Left ventricle myocardium superior (tissue), 1 donor: ENCODE results near the gene RDM1. TPM values are rescaled to one million over a fixed set of nuclear protein-coding genes. Genes with fewer than 3 reads are reported as not detected.

Experiments used
- ATAC-seq: fragments of 200-7000 bp; cut with Tn5 transposase; one replicate; pipeline ENCODE4 v1.9.1; 2020; ENCODE audit warnings: mild to moderate bottlenecking, moderate library complexity
- DNase-seq: peaks from one replicate; pipeline ENCODE4 v3.0.0-alpha.2; 2020
- intact Hi-C: fragments of 100-400 bp; cut with micrococcal nuclease; formaldehyde crosslinking; loops from one replicate; pipeline ENCODE4 v1.11.0; 2022
- long read RNA-seq: library from polyadenylated mRNA; unstranded; transcript quantifications from one replicate; pipeline ENCODE4 v2.0.0, GENCODE V29; 2021
- total RNA-seq: library from RNA; stranded (reverse); fragmentation: NEBNext Ultra II Directional; extraction: Animal tissue kit (Norgen Biotek cat#: 25700); gene quantifications from one replicate; pipeline ENCODE4 v1.2.1, GENCODE V29; 2021
- donor health status: DM: no; HTN: yes; CAD: no; lungs with severe emphysema.

The RDM1 gene, protein sequence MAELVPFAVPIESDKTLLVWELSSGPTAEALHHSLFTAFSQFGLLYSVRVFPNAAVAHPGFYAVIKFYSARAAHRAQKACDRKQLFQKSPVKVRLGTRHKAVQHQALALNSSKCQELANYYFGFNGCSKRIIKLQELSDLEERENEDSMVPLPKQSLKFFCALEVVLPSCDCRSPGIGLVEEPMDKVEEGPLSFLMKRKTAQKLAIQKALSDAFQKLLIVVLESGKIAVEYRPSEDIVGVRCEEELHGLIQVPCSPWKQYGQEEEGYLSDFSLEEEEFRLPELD
- total RNA-seq: not detected
- long read RNA-seq: 0 reads

DNA sequence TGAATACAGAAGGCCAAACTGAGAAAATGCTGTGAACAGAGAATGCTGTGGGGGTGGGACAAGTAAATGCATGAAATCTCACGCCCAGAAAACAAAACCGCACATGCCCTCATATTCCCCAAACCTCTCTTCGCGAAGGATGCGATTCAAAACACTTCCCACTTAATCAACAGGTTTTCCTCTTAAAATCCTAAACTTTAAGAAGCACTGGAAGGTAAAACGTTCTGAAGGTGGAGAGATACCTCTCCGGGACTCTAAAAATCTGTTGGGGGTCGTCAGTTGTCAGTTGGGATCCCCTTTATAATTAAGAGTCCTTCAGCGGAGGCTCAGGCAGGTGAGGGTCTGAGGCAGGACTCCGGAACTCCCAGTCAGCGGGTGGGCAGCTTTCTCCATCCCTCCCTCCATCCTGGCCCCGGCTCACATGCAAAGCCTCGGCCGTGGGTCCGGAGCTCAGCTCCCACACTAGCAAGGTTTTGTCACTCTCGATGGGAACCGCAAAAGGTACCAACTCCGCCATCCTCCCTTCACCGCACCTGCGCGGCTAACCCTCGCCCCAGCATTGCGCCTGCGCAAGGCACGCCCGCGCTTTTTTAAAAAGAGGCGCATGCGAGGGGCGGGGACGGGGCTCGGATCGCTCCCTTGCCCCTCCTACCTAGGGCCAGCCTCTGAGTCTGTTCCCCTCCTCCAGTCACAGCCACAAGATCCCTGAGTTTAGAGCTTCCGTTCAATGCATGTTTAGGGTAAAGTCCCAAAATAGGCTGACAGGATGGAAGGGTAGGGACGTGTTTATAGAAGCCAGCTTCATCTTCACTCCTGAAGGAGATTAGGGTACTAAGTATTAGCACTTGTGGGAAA is at the start of gene RDM1:
TSS of gene RDM1 (minus strand) at position 563 of the 855 bp plus-strand sequence. CDS start at position 517, 46 bp downstream.
- ATAC-seq (peak; percentile 86), DNase-seq (peak; percentile 71)
- intact Hi-C loops: no loop called here

DNA sequence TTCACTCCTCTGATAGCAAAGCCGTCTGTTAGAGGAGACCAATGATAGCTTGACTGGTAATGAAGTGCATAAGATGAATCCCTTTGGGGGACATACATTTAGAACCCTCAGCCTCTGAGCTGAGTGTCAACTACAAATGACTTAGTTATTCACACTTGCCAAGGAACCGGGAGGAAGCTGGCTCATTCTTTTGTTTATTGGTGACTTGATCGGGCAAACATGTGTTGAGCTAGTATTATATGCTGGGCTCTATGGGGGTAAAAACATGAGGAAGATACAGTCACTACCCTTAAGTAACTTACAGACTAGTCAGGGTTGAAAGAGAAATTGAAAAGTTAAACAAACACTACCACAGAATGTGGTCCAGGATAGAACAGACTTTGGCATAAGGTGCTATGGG is 47.8 kb upstream of the RDM1 start:
- no peak for DNase-seq
- no peak for ATAC-seq
- intact Hi-C loops: loop anchor here (10.0 kb wide), 2 partner anchors 96 to 496 kb away; no protein-coding TSS in a partner anchor

DNA sequence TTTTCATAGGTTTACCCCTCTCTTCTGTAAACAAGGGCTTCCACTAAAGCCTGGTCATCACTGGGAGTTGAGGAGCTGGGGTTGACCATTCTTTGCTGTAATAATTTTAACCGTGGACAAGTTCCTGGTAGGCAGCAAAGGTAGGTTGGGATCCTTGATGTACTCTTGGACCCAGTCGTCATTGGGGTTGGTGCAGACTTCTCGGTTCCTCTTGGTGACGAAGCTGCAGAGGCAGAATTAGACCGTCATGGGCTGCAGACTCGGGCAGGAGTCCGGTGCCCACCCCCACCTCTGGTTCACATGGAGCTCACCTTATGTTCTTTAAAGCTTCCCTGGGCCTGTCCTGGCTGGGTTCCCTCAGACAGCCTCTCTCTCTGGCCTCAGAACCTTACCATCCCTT is 46.9 kb upstream of the RDM1 start:
- intact Hi-C loops: loop anchor here (10.0 kb wide), 2 partner anchors 97 to 497 kb away; no protein-coding TSS in a partner anchor
- no peak for ATAC-seq
- DNase-seq: no peak

DNA sequence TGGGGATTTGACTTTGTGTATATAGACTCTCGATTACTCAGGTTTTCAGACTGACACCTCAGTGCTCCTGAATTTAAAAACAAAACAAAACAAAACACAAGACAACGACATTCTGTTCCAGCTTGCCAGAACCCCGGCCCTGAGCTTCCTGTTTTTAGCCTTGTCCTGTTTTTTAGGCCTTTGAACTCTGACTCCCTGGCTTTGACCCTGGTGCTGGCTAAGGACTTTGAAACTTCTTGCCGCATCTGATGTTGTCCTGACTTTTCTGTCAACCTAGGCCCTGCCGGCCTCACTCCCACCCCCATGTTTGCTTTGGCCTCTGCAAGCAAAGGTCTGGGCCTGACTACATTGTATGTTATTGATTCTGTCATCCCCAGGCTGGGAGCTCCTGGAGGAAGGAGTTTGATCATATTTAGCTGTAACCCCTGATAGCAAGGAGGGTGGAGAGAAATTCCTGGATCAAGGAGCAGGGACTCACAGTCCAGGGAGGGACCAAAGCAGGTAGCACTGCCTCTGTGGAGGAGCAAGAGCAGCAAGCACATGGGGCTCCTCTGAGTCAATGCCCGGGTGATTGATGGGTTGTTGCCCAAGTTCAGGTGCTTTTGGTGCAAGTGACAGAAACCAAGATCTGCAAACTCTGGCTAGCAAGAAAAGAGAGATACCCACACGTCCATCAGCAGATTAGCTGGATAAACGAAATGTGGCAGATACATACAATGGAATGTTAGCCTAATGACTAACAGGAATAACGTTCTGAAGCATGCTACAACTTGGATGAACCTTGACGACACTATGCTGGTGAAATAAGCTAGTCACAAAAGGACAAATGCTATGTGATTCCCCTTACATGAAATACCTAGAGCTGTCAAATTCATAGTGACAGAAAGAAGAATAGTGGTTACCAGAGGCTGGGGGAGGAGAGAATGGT is 43.0 kb upstream of the RDM1 start:
- intact Hi-C loops: loop anchor here (10.0 kb wide), 2 partner anchors 101 to 501 kb away; no protein-coding TSS in a partner anchor
- DNase-seq: no peak
- ATAC-seq: peak; percentile 46

DNA sequence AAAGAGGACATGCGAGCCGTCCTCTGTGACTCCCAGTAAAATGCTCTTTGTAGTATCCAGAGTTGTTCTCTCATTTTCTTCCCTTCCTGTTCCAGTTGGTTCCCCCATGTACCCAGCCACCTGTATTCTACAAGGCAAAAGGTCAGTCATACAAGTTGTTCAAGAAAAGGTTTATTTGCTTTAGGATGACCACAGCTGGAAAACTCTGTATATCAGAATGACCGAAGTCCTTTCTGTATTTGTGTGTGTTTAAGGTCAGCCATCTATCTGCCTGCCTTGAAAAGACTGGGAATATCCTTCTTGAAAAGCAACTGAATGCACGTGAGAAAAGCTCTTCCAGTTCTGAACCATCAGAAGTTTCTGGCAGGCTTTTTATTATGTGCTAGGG is 42.4 kb upstream of the RDM1 start:
- DNase-seq (no peak), ATAC-seq (no peak)
- intact Hi-C loops: loop anchor here (10.0 kb wide), 2 partner anchors 102 to 502 kb away; no protein-coding TSS in a partner anchor

DNA sequence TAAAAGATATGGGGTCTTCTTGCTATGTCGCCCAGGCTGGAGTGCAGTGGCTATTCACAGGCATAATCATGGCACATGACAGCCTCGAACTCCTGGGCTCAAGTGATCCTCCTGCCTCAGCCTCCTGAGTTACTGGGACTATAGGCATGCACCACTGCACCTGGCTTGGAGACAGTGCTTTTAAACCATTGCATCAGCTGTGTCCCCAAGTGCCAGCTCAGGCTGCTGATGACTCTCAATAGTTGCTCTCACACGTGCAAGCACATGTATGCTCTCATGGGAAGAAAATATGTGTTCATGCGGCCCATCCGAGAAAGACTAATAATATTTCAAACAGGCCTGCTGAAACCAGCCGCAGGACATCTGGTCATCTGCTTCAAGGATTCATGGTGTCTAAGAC is 42.0 kb upstream of the RDM1 start:
- ATAC-seq (no peak), DNase-seq (no peak)
- intact Hi-C loops: loop anchor here (10.0 kb wide), 2 partner anchors 102 to 502 kb away; no protein-coding TSS in a partner anchor

DNA sequence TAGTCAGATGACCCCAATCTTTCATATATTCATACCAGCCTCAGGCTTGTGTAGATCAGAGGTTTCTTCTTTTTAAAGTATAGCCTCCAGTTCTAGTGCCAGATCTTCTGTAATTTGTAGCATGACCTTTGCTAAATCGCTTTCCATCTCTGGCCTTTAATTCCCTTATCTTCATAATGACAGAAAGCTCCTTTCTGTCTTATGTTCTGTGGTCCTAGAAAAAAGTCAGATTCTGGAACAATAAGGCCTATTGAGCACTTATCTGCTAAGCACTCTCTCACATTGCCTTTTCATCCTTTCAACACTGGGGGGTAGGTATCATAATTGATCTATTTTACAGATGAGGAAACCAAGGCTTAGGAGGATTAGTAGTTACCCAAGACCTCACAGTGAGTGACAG is 41.5 kb upstream of the RDM1 start:
- intact Hi-C loops: loop anchor here (10.0 kb wide), 2 partner anchors 103 to 503 kb away; no protein-coding TSS in a partner anchor
- no peak for ATAC-seq
- no peak for DNase-seq

DNA sequence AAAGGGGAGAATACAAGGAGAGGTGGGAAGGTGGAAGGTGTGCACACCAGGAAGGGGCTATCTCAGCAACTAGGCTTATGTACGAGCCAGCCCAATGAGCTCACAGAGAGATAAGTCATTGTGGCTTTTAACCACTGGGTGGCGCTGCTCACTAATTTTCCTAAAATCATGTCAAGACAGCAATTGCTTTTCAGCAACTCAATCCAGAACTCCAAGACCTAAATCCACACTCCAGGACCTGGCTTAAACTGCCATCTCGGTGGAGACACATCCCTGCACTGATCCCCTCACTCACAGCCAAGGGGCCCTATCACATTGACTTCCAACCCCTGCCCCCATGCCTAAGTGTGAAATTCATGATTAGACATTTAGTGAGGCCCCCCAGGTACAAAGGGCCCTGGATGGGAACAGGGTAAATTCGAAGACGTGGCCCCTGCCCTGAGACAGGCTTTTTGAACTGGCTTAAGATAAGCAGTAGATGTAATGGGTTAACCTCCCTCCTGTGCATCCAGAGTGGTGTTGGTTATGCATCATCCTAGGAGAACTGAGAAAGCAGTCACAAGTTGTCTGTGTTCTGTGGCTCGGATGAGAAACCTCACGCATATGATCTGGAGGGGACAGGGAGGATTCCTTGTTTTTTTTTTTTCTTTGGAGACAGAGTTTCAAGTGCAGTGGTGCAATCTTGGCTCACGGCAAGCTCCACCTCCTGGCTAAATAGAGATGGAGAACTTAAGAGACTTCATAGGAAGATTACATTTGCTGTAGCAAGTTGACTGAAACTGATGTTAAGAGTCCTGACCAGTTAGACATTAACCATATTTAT is 39.2 kb upstream of the RDM1 start:
- peak; percentile 79 for ATAC-seq
- DNase-seq: peak; percentile 69
- intact Hi-C loops: loop anchor here (10.0 kb wide), 3 partner anchors 105 to 505 kb away; no protein-coding TSS in a partner anchor

DNA sequence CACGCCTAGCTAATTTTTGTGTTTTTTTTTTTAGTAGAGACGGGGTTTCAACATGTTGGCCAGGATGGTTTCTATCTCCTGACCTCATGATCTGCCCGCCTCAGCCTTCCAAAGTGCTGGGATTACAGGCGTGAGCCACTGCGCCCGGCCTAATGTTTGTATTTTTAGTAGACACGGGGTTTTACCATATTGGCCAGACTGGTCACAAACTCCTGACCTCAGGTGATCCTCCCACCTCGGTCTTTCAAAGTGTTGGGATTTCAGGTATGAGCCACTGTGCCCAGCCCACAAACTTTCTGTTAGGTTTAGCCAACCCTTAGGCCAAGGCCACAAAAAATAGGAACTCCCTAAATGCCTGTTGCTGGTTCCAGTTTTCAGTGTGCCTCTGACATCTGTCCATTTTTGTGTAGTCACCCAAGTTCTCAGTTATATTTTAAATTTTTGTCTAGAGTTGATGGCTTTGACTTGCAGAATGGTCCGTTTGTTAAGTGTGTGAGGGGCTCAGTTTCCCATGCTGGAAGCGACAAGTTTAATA is 38.0 kb upstream of the RDM1 start:
- ATAC-seq (no peak), DNase-seq (no peak)
- intact Hi-C loops: loop anchor here (10.0 kb wide), 1 partner anchor 176 kb away; no protein-coding TSS in a partner anchor

DNA sequence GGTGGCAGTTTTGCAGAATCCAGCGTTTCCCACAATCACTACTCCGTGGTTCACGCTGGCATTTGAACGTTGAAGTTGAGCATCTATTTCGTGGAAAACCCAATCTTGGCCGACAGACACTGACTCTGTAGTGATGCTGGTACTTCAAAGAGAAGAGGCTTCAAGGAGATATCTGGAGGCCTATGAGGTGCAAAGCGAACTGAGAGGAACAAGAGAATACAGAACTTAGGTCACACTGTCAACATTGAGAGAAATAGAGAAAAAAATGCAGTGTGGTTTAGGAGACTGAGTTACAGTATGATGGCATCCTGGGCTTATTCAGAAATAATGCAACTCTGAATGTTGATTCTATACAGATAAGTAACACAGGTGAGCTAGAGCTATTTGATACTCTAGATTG is 34.7 kb upstream of the RDM1 start:
- intact Hi-C loops: loop anchor here (10.0 kb wide), 1 partner anchor 180 kb away; no protein-coding TSS in a partner anchor
- no peak for ATAC-seq
- no peak for DNase-seq

DNA sequence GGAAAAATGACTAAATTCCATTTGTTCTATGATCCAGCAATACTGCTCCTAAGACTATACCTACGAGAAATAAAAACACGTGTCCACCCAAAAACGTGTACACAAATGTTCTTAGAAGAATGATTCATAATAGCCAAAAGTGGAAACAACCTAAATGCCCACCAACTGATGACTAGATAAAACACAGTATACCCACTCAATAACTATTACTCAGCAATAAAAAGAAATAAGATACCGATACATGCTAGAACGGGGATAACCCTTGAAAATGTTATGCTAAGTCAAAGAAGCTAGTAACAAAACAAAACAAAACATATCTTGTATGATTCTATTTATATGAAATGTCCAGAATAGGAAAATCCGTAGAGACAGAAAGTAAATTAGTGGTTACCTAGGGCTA is 33.1 kb upstream of the RDM1 start:
- intact Hi-C loops: loop anchor here (10.0 kb wide), 1 partner anchor 181 kb away; no protein-coding TSS in a partner anchor
- no peak for DNase-seq
- no peak for ATAC-seq

DNA sequence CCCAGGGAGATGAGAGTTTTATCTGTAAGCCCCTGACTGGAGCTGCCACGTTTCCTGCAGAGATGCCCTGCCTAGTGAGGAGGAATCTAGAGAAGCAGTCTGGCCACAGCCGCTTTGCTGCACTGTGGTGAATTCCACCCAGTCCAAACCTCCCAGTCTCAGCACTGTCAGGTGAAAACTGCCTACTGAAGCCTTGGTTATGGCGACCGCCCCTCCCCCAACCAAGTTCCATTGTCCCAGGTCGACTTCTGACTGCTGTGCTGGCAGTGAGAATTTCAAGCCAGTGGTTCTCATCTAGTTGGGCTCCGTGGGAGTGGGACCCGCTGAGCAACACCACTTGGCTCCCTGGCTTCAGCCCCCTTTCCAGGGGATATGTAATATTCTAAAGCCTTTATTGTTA is 23.1 kb upstream of the RDM1 start:
- ATAC-seq: no peak
- intact Hi-C loops: no loop called here

DNA sequence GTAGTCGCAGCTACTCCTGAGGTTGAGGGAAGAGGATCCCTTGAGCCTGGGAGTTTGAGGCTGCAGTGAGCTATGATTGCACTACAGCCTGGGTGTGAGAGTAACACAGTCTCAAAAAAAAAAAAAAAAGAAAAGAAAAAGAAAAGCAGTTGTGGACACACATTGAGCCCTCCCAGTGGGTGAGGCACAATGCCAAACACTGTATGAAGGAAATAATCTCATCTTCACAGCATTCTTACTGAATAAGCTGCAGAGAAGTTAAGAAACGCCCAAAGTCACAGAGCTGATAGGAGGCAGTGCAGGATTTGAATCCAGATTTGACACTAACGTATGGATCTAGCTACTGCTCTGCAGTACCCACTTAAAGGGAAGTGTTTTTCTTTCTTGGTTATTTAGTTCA is 18.8 kb upstream of the RDM1 start:
- DNase-seq (no peak), ATAC-seq (no peak)
- intact Hi-C loops: no loop called here

More for the DNA sequence above, 23.1 kb upstream of the RDM1 start:
- no peak for DNase-seq

DNA sequence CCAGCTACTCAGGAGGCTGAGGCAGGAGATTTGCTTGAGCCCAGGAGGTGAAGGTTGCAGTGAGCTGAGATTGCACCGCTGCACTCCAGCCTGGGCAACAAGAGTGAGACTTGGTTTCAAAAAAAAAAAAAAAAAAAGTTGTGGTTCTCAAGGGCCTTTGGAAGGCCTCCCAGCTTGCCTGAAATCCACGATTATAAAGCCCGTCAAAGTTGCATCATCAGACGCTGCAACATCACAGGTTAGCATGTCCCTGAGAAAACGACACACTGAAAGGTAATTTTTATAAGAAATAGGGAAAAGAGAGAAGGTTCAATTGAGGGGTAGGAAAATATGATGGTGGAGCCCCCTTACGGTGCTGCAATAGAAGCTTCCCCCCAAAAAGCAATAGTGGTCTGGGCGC is 17.5 kb upstream of the RDM1 start:
- ATAC-seq: no peak
- intact Hi-C loops: no loop called here
- DNase-seq: no peak

DNA sequence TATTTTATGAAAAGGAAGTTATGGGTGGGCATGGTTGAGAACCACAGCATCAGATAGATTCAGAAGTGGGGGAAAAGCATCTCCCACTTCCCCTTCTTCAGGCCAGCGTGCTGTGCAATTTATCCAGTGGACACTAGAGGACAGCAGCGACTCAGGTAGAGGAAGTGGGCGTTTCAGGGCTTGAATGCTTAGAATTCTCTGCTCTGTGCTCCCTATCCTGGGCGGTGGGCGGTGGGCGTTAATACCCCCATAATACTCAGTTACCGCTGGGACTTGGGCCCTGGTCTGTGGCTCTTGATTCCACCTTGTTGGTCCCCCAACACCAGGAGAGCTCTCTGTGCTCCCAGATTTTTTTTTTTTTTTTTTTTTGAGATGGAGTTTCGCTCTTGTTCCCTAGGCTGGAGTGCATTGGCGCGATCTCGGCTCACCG is 16.6 kb upstream of the RDM1 start:
- DNase-seq (no peak), ATAC-seq (no peak)
- intact Hi-C loops: no loop called here

DNA sequence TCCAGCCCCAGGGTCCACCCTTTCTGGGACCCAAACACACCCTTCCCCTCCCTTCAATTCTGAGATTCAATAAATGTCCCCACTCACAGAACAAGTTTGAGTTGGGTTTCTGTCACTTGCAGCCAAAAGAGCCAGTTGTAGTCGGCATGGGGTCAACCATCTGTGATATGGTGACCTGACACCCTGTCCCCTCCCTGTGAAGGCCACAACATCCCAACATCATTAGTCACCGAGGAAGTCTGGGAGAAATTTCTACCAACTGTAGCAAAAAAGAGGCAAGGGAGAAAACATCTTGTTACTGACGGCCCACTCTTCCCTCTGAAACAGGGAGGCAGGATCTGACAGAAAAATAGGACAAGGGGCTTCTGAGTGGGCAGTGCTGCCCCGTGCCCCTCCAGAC is 13.6 kb upstream of the RDM1 start:
- DNase-seq (no peak), ATAC-seq (no peak)
- intact Hi-C loops: no loop called here

DNA sequence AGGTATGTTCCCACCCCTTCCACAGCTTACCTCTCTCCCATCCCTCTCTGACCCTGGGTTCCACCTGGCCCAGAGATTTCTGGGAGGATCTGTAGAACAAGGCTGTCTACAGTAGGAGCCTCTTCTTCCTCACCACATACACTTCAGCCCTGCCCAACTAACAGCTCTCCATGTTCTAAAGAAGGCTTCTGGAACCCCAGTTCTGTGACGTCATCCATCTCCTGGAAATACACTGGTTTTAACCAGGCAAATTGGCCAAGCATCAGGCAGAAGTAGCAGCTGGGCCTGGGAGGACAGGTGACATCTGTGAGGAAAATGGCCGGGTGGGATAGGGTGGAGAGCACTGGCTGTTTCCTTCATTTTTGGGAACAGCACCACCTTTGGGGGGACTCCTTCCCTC is 13.0 kb upstream of the RDM1 start, which contains the start of gene LYZL6:
TSS of gene LYZL6 (minus strand) at position 177 of the 400 bp plus-strand sequence. CDS start 4,357 bp downstream, outside the sequence.
- DNase-seq (no peak), ATAC-seq (no peak)

More for the DNA sequence above, 13.0 kb upstream of the RDM1 start, which contains the start of gene LYZL6:
- intact Hi-C loops: no loop called here
